Activated B cell treated with CpG ODN at 0.5 μM for 24 hours (primary cell): ENCODE data around the gene ARV1. TPM values are rescaled to one million over a fixed set of nuclear protein-coding genes. Genes with fewer than 3 reads are reported as not detected.
"Not testable (repeated sequence)": the region's sequence is repeated elsewhere in the genome, so short reads cannot be mapped to it uniquely, and the experiment has no call there.

ENCODE experiments used
- ATAC-seq: fragments of 200-7000 bp; cut with Tn5 transposase; one replicate; pipeline ENCODE4 v1.10.0; 2021; ENCODE audit warnings: low read depth, mild to moderate bottlenecking, moderate library complexity
- CTCF ChIA-PET: fragments of 350-600 bp; sonication (Branson Sonifier 250); formaldehyde crosslinking; loops from one replicate; lab custom pipeline; 2021; ENCODE audit warnings: antibody characterized with exemption; lab: Charles Lee
- POLR2A ChIA-PET: fragments of 350-600 bp; sonication (Branson Sonifier 250); formaldehyde crosslinking; loops from one replicate; lab custom pipeline; 2021; ENCODE audit warnings: antibody characterized with exemption; lab: Charles Lee
- DNase-seq: peaks from one replicate; pipeline ENCODE4 v3.0.0; 2022
- H3K27ac Mint-ChIP-seq: one replicate; pipeline ENCODE4 v1.8.0; 2020; ENCODE audit warnings: mixed read lengths
- H3K27me3 Mint-ChIP-seq: one replicate; pipeline ENCODE4 v1.8.0; 2021; ENCODE audit warnings: mixed read lengths
- H3K36me3 Mint-ChIP-seq: one replicate; pipeline ENCODE4 v1.8.0; 2021; ENCODE audit warnings: low read depth, mixed read lengths
- H3K4me1 Mint-ChIP-seq: one replicate; pipeline ENCODE4 v1.8.0; 2021; ENCODE audit warnings: mixed read lengths
- H3K4me3 Mint-ChIP-seq: one replicate; pipeline ENCODE4 v1.8.0; 2020; ENCODE audit warnings: mild to moderate bottlenecking, mixed read lengths
- H3K9me3 Mint-ChIP-seq: one replicate; pipeline ENCODE4 v1.8.0; 2020; ENCODE audit warnings: mixed read lengths
- intact Hi-C: fragments of 100-400 bp; cut with micrococcal nuclease; formaldehyde crosslinking; loops from one replicate; pipeline ENCODE4 v1.15.1; 2024
- total RNA-seq: library from RNA; stranded (reverse); gene quantifications from 2 replicates; pipeline ENCODE4 v1.2.3, GENCODE V29; 2022
- TF ChIP-seq, protein P1 (sequence below): fragments of 200-600 bp; IDR thresholded peaks from one replicate; pipeline ENCODE4 v1.8.0; 2022; ENCODE audit warnings: antibody characterized with exemption, mild to moderate bottlenecking

The ARV1 gene
- total RNA-seq, 1 donor from 2014 or later = 13.7 TPM

- H3K9me3 Mint-ChIP-seq = no peaks in the 10 kb centered on the region
- DNase-seq (no peak), ATAC-seq (no peak)
- peaks cover 5% of the 10 kb centered on the region for H3K4me1 Mint-ChIP-seq
- POLR2A ChIA-PET = no interaction called here
- CTCF ChIA-PET = no interaction called here
- H3K36me3 Mint-ChIP-seq = no peaks in the 10 kb centered on the region
- H3K27me3 Mint-ChIP-seq = no peaks in the 10 kb centered on the region
- H3K27ac Mint-ChIP-seq = no peak overlapping the region
- intact Hi-C loops = no loop called here
- TF ChIP-seq, protein P1, sequence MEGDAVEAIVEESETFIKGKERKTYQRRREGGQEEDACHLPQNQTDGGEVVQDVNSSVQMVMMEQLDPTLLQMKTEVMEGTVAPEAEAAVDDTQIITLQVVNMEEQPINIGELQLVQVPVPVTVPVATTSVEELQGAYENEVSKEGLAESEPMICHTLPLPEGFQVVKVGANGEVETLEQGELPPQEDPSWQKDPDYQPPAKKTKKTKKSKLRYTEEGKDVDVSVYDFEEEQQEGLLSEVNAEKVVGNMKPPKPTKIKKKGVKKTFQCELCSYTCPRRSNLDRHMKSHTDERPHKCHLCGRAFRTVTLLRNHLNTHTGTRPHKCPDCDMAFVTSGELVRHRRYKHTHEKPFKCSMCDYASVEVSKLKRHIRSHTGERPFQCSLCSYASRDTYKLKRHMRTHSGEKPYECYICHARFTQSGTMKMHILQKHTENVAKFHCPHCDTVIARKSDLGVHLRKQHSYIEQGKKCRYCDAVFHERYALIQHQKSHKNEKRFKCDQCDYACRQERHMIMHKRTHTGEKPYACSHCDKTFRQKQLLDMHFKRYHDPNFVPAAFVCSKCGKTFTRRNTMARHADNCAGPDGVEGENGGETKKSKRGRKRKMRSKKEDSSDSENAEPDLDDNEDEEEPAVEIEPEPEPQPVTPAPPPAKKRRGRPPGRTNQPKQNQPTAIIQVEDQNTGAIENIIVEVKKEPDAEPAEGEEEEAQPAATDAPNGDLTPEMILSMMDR = no peak
- H3K4me3 Mint-ChIP-seq = no peak overlapping the region
These were observed 48.4 kb downstream of the ARV1 start for GRCh38 chr1:231027136-231027925.

DNA sequence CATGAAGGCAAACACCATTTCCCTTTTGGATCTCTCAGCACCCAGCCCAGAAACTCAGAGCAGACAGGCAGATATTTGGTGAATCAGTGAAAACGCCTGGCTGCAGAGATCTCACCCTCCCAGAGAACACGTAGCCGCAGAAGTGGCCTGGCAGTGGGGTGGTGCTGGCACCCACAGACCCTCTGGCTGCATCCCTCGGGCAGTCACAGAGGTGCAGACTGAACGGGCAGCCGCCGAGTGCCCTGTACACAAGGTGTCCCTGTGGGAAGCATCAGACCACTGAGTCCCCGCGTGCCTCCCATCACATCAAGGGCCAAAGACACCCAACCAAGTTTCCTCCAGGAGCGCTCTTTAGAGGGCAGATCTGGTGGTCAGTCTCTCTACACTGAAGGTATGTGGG is 49.1 kb downstream of the ARV1 start:
- CTCF ChIA-PET = no interaction called here
- no peaks in the 10 kb centered on the region for H3K27me3 Mint-ChIP-seq
- intact Hi-C loops = no loop called here
- POLR2A ChIA-PET = no interaction called here
- TF ChIP-seq, protein P1 = no peak
- ATAC-seq (no peak), DNase-seq (no peak)
- no peaks in the 10 kb centered on the region for H3K36me3 Mint-ChIP-seq
- no peak overlapping the region for H3K4me3 Mint-ChIP-seq
- H3K4me1 Mint-ChIP-seq = peaks cover 9% of the 10 kb centered on the region
- no peaks in the 10 kb centered on the region for H3K9me3 Mint-ChIP-seq
- no peak overlapping the region for H3K27ac Mint-ChIP-seq

DNA sequence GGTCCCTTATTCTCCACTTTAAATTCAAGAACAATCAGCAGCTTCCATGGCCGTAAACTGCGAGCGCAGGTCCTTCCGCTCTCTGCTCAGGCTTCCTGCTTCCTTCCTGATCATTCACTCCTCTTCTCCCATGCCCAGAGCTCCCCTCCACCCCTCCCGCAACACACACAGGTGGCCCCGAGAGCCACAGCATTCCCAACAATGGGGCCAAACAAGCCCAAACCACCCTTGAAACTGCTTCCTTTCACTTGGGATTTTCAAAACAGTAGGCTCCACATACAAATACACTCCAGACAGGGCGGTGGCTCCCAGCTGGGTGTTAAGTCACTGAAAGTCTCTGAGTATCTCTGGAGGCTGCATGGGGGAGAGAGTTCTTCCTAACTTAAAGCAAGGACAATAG is 49.8 kb downstream of the ARV1 start:
- H3K9me3 Mint-ChIP-seq = no peaks in the 10 kb centered on the region
- CTCF ChIA-PET = no interaction called here
- DNase-seq (no peak), ATAC-seq (no peak)
- no peak overlapping the region for H3K4me3 Mint-ChIP-seq
- POLR2A ChIA-PET = no interaction called here
- intact Hi-C loops = no loop called here
- peaks cover 10% of the 10 kb centered on the region for H3K4me1 Mint-ChIP-seq
- H3K36me3 Mint-ChIP-seq = no peaks in the 10 kb centered on the region
- no peaks in the 10 kb centered on the region for H3K27me3 Mint-ChIP-seq
- TF ChIP-seq, protein P1 = no peak
- H3K27ac Mint-ChIP-seq = no peak overlapping the region

DNA sequence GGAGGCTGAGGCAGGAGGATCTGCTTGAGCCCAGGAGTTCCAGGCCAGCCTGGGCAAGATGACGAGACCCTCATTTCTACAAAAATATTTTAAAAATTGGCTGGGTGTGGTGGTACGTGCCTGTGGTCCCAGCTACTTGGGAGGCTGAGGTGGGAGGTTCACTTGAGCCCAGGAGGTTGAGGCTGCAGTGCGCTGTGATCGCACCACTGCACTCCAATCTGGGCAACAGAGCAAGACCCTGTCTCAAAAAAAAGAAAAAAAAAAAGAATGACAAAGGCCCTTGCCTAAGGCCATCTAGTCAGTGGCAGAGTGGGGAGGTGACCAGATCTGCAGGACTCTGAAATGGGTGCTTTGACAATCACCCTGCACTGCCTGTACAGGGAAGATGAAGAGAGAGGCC is 50.4 kb downstream of the ARV1 start:
- H3K4me1 Mint-ChIP-seq = peaks cover 10% of the 10 kb centered on the region
- intact Hi-C loops, DNase-seq, ATAC-seq, H3K36me3 Mint-ChIP-seq, H3K27me3 Mint-ChIP-seq, POLR2A ChIA-PET, CTCF ChIA-PET, H3K9me3 Mint-ChIP-seq, H3K4me3 Mint-ChIP-seq, H3K27ac Mint-ChIP-seq: not testable (repeated sequence)

- DNase-seq (no peak), ATAC-seq (no peak)
- POLR2A ChIA-PET = no interaction called here
- CTCF ChIA-PET = no interaction called here
- intact Hi-C loops = no loop called here
- Mint-ChIP-seq H3K4me1 (peaks cover 10% of the 10 kb centered on the region), H3K27ac (no peak overlapping the region), H3K9me3 (no peaks in the 10 kb centered on the region), H3K36me3 (no peaks in the 10 kb centered on the region), H3K27me3 (no peaks in the 10 kb centered on the region), H3K4me3 (no peak overlapping the region)
- TF ChIP-seq, protein P1 = no peak
These were observed 50.9 kb downstream of the ARV1 start for GRCh38 chr1:231029841-231030240.
